Activated naive CD4-positive, alpha-beta T cell treated with anti-CD3 and anti-CD28 coated beads, Interleukin-2, amount 50 U/mL, for 16 hours (primary cell): ENCODE data around the gene GATAD2A.
A peak's percentile ranks its signal among the peaks of the same experiment; 100 is the strongest.

Experiments used
- DNase-seq: peaks from one replicate; pipeline ENCODE4 v3.0.0-alpha.2; 2020

The GATAD2A gene

DNA sequence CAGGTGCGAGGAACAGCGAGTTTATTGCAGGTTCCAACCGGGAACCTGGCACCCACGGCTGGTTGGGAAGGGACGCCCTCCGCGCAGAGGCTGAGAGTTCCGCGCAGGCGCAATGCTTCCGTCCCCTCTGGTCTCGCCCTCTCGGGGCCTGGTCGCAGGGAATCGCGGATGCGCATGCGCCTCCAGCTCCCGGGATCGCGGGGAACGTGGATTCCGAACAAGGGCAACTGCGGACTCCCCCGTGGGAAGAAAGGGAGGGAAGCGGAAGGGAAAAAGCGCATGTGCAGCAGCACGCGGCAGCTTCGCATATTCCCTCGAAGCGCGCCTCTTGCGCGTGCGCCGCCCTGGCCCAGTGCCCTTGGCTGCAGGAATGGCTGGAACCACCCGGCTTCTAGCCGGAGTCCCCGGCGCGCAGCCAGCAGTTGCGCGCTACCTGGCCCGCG is 108.8 kb downstream of the GATAD2A start:
- DNase-seq: no peak

DNA sequence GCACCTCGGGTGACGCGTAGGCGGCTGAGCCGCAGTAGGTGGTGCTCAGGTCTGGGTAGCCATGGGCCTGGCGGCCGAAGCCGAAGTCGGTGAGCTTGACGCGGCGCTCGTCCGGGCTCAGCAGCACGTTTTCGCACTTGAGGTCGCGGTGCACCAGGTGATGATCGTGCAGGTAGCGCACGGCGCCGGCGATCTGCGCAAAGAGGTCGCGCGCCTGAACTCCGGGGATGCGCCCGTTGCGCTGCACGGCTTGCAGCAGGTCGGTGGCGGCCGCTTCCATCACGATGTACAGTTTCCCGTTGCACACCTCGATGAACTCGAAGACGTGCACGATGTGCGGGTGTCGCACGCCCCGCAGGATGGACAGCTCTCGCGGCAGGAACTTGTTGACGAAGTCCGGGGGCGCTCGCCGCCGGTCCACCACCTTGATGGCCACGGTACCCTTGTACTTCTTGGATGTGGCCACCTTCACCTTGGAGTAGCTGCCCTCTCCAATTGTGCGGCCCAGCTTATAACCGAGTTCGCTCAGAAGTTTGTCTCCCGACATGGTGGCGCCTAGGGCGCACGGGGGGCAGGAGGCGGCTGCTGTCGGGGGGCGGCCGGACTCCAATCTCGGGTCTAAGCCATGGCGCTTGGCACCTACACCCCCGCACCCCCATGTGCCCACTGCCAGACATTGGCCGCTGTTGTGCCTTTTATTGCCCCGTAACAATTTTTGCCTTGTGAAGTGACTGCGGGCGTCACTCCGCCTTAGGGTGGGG is 109.6 kb downstream of the GATAD2A start, which contains the start of gene TSSK6:
TSS of gene TSSK6 (minus strand) at position 668 of the 761 bp plus-strand sequence. CDS start at position 547, 121 bp downstream.
- no peak for DNase-seq

DNA sequence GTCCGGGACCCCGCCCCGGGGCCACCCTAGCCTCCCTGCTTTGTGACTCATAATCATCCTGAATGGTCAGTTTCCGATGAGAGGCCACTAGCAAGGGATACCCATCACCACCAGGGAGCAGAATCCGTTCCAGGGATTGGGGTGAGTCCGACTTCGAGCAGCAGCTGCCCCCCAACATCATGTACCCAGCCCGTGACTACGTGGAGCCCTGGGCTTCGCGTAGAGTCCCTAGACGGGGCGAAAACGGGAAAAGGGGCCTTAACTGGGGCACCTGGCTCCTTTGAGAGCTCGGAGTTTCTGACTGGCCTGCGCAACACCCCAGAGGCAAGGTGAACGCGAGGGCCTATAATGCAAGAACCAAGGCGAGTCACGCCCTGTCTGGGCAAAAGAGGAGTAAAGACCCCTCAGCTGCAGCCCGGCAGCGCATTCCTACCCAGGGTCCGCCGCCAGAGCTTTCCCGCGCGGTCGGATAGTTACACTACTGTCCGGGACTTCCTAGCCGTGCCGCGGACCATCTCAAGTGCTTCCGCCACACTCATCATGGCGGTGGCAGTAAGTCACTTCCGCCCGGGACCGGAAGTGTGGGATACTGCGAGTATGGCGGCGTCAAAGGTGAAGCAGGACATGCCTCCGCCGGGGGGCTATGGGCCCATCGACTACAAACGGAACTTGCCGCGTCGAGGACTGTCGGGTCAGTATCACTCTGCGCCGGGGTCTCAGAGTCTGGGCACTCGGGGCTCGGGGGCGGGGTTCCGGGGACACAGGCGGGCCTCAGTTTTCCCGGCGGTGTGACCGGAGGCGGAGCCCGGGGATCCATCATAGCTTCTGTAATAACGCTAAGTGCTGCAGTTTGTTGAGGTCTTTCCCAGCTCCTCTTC is 110.4 kb downstream of the GATAD2A start, which contains the start of gene NDUFA13:
TSS of gene NDUFA13 (plus strand) at position 584 of the 878 bp plus-strand sequence. CDS start at position 598, 14 bp downstream.
- peak; percentile 89 for DNase-seq

DNA sequence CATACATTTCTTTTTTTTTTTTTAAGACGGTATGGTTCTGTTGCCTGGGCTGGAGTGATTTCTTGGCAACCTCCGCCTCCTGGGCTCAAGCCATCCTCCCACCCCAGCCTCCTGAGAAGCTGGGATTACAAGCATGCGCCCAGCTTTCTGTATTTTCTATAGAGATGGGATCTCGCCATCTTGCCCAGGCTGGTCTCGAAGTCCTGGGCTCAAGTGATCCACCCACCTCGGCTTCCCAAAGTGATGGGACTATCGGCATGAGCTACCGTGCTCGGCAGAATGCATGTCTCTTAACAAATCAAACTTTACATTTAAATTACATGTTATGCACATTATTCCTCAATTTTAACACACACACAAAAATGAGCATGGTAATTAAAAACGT is 111.8 kb downstream of the GATAD2A start:
- no peak for DNase-seq

DNA sequence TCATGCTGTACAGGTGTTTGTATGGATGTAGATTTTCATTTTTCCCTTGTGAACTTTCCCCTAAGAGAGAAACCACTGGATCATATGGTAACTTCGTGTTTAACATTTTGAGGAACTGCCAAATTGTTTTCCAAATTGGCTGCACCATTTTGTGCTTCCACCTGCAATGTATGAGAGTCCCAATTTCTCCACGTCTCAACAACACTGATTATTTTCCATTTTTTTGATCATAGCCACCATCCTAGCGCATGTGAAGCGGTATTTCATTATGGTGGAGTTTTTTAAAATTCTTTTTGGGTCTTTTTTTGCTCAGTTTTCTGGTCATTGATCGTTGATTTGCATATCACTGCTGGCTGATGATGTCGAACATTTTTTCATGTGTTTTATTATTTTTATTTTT is 115.5 kb downstream of the GATAD2A start:
- no peak for DNase-seq

DNA sequence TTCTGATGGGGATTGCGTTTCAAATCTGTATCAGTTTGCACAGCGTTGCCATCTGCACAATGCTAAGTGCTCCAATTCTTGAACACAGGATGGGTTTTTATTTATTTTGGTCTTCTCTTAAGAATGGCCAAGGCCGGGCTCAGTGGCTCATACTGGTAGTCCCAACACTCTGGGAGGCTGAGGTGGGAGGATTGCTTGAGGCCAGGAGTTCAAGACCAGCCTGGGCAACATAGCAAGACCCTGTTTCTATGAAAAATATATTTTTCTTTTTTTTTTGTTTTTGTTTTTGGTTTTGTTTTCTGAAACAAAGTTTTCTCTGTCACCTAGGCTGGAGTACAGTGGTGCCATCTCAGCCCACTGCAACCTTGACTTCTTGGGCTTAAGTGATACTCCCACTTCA is 117.7 kb downstream of the GATAD2A start:
- DNase-seq: no peak

DNA sequence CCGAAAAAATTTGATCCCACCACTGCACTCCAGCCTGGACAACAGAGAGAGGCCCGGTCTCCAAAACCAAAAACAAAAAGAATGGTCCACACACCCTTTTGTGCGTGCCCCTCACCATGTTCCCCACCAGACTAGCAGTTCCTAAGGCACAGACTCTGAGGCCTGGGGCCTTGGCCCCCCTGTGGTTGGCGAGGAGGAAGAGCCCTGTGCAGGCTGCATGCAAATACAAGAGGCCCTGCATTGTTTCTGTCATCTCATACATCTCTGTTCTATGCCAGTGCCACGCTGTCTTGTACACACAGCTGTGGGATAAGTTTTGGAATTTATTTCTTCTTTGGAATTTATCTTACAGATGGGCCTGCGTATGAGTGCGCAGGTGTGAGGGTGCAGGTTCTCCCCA is 118.6 kb downstream of the GATAD2A start:
- no peak for DNase-seq

DNA sequence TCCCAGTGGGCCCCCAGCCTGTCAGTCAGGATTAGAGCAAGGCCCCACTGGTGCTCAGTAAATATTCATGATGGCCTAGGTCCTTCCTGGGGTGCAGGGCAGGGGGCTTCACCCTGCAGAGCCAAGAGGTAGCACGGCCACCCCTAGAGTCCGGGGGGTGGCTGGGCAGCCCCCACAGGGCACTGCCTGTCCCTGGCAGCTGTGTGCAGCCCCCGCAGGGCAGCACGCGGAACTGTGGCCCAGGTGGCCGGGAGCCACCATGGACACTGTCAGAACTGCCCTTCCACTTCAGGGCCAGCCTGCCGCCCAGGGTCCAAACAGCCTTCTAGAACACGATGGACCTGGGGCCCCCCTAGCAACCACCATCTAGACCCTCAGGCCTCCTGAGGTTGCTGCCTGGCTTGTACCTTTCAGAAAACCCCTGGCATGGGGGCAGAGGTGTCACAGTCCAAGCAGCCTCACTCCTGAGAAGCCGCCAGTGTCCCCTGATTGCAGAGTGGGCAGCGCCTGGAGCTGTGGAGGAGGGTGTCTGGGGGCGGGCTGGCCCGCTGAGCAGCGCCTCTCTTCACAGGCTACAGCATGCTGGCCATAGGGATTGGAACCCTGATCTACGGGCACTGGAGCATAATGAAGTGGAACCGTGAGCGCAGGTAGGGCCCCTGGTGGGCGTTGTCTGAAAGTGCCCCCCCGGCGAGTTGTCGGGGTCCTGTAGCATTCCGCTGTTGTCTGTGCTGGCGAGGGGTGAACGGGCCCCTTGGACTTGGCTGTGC is 120.3 kb downstream of the GATAD2A start:
- DNase-seq: no peak

DNA sequence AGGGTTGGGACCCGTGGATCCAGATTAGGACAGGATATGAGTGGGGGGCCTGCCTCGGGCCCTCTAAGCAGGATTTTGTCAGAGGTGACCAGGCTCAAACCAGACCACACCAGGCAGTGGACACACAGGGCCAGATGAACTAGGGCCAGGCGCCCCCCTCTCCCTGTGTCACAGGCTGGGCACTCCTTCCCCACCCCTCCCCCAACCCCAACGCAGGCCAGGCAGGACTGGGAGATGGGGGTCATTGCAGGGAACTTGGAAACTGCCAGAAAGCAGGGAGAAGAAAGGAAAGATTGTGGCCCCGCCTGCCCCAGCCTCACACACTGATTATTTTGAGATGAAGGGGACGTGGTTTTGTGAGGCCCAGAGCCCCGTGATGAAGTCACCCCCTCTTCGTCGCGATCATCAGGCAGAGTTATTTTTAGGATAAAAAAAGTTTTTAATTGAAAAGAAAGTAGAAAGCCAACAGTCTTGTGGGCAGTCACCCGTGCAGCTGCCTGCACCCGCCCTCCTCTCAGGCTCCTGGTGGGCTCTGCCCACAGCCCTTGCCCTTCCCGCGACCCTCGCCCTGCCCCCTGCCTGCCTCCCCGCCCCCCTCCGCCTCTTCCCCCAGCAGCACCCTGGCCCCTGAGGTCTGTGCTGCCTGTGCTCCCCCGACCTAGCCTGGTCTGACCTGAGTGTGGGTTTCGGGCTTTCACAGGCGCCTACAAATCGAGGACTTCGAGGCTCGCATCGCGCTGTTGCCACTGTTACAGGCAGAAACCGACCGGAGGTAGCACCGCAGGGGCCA is 121.3 kb downstream of the GATAD2A start:
- DNase-seq: no peak

DNA sequence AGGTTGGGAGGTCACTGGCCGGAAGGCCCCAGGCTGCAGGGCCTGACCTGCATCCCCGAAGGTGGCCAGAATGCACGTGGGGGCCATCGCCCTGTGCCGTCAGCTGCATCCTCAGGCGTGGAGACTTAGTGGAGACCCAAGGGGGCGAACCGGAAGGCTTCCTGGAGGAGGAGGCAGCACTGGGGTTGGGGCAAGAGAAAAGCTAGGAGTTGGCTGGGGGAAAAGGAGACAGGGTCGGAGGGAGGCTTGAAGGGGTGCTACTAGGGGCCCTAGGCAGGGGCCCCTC is 121.8 kb downstream of the GATAD2A start:
- no peak for DNase-seq

DNA sequence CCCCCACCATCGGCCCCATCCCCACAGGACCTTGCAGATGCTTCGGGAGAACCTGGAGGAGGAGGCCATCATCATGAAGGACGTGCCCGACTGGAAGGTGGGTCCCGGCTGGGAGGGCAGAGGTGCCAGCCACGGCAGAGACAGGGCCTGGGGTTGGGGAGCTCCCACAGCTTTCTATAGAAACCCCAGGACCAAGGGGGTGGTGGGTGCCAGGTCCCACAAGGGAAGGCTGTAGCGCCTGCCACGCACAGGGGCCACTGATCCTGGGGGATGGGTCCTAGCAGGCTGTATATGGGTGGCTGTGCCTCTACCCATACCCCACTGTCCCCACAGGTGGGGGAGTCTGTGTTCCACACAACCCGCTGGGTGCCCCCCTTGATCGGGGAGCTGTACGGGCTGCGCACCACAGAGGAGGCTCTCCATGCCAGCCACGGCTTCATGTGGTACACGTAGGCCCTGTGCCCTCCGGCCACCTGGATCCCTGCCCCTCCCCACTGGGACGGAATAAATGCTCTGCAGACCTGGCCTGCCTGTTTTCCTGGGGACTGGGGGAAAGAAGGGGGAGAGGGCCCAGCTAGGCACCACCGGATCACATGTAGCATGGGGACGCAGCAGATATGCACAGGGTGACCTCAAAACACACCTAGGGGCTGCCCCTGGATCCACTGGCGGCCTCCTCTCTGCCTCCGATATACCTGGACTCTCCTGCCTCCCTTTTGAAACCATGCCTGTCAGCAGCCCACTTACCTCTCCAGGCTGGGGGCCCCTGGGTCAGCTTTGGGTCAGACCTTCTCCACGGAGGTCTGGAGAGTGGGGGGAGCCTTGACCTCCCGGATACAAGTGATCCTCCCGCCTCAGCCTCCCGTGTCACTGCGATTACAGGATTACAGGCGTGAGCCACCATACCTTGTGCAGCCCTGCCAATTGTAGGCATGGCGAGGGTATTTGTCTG is 122.5 kb downstream of the GATAD2A start:
- DNase-seq: no peak

DNA sequence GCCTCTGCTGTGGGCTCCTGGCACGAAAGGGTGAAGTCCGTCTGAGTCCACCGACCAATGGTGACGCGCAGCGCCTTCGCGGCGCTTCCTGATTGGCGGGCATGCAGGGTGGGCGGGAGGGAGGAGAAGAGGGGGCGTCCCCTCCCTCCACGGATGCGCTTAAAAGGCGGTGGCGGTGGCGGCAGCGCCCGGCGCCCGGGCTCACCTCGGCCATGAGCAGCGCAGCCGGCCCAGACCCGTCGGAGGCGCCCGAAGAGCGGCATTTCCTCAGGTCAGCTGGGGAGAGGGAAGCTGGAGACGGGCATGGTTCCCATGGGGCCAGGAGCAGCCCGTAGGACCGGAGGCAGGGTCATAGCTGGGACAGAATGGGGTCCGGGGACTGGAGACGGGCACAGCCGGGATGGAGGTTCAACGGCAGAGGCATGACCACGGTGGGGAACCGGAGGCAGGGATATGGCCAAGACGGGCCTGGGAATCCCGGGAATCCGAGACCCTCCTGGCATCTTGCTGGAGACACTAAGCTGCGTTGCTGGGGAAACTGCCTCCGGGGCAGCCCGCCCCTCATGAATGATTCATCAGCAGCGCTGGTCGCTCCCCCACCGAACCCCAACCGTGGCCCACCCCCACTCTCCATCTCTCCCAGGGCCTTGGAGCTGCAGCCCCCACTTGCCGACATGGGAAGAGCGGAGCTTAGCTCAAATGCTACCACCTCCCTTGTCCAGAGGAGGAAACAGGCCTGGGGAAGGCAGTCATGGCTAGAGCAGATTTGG is 123.4 kb downstream of the GATAD2A start, which contains the start of gene YJEFN3:
TSS of gene YJEFN3 (plus strand) at position 191 of the 770 bp plus-strand sequence. CDS start at position 213, 22 bp downstream.
- no peak for DNase-seq

DNA sequence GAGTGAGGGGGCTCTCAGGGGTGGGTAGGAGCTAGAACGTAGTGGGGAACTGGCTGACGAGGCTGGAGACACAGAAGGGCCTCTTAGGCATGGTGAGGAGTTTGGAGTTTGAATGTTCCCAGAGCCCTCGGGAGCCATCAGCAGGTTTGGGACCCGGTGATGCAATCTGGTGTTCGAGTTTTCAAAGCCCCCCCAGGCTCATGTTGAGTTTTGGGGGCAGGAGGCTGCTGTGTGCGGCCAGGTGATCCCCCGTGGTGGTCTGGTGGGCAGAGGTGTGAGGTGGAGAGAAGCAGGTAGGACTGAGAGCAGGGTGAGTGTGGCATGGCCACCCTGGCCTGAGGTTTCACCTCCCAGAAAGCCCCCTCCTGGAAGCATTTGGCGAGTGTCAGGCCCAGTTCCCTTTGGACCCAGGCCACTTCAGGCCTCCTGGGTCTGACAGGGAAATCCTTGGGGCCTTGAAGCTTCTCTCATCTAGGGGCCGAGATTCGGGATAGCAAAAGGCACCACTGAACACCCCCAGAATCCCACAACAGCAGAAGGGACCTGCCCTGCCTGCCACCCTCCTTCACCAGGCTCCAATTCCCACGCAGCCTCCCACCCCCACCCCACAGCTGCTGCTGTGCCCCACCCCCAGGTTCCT is 124.4 kb downstream of the GATAD2A start:
- DNase-seq: no peak

DNA sequence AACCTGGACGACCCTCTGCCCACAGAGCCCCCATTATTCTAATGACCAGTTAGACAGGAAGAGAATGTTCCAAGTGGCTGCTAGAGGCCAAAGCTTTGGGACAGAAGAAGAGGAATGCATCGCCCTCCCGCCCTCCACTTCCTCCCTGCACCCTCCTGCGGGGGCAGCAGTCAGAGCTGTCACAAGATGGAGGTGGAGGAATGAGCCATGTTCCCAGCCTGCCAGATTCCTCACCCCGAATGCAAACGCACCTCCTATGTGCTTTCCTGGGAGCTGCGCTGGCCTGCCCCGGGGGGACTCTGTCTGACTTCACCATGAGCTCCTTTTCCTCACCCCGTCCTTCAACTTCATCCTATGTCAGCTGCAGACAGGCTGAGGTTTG is 124.9 kb downstream of the GATAD2A start:
- no peak for DNase-seq

DNA sequence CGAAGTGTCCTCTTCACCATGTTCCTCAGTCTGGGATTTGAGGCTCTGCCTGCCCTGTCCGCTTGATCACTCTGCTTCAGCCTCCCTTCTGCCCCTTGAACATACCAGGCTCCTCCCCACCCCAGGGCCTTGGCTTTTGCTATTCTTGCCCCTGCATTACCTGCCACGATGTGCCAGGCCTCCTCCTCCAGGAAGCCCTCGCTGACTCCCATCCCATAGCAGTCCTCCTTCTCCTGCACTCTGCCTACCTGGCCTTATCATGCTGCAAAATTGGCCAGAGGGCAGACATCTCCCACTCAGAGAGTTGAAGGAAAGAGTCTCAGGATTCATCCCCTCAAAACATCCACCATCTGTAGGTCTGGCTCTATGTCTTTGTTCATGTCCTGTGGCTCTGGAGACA is 125.4 kb downstream of the GATAD2A start:
- no peak for DNase-seq

DNA sequence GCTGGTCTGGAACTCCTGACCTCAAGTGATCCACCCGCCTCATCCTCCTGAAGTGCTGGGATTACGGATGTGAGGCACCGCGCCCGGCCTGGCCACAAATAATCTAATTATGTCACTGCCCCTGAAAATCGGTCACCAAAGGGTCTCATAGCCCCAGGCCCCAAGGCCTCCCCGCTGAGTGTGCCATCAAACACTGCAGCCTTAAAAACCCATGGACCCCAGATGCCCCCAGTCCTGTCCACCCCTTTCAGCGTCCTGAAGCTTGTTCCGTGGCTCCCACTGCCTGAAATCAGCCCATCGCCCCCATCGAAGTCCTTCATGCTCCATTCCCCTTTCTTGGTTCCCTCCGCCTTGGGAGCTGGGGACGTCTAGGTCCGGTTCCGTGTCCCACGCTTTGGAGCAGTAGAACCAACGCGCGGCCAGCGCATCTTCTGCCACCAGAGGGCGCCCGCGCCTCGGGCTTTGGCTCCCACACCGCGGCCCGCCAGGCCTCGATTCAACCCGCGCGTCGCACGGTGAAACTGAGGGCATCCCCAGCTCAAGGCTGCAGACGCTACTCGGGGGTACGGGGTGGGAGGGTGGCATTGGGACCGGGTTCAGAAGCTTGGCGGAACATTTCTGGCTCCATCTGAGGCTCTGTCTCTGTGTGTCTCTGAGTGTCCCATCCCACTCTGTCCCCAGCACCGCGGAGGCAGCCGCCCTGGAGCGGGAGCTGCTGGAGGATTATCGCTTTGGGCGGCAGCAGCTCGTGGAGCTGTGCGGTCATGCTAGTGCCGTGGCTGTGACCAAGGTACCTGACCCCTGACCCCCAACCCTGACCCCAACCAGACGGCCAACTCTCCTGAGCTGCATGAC is 126.7 kb downstream of the GATAD2A start:
- peak; percentile 86 for DNase-seq

DNA sequence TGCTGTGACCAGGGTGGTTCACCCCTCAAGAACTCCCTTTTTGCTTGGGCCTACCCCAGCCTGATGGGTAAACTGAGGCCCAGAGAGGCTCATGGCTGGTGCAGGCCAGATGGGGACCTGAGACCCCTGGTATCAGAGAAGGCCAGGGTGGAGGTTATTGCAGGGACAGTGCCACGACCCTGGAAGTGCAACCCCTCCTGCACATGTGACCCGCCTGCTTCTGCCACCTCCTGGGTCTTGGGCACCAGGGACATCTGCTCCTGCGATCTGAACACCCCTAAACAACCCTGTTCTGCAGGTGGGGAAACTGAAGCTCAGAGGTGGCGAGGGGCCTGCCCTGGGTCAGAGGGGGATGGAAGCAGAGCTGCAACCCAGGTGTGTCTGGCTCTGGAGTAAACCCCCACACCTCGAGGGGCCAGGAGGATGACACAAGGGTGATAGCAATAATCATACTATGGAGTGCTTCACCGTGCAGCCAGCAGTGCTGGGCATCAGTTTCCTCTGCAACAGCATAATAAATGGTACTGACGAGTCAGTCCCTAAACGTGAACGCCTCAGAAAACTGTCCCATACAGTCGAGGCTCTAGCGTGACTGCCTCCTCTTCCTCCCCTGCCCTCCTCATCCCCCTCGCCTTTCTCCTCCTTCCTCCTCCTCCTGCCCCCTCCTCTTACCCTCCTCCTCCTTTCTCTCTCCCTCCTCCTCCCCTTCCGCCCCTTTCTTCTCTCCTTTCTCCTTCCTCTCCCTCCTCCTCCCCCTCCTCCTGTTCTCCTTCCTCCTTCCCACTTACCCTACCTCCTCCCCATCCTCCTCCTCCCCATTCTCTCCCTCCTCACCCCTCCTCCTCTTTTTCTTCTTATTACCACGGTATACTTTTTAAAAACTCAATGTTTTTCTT is 127.6 kb downstream of the GATAD2A start:
- DNase-seq: no peak

DNA sequence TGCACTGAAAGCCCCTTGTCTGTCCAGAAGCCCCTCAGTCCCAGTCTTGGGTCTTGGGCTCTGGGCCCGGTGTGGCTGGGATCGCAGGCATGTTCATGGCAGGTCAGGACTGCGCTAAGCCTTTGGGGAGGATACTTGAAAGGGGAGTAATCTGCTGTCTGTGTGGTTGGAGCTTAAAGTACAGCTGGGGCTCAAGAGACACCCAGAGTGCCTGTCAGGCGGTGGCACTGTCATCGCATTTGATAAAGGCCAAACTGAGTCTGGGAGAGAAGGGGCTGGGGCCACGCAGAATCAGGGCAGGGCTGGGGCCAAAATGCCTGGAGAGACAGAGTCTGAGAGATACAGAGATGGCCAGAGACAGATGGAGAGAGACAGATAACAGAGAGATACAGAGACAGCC is 128.4 kb downstream of the GATAD2A start:
- no peak for DNase-seq
